GM12872 (cell line): Measurements from ENCODE around the gene HCFC1.

ENCODE experiments used
- CTCF ChIP-seq: IDR thresholded peaks from 3 replicates; pipeline ENCODE4 v1.5.1; 2011; ENCODE audit warnings: low read depth, mild to moderate bottlenecking, low read length, moderate library complexity; ENCODE audit not compliant: insufficient read depth

The HCFC1 gene

GRCh38 chrX:153917869-153918268 lies 53.7 kb downstream of the HCFC1 start:
- TF ChIP-seq CTCF = no peak

- TF ChIP-seq CTCF = no peak
Observed at GRCh38 chrX:153913701-153914100, 57.9 kb downstream of the HCFC1 start.

- TF ChIP-seq CTCF = no peak
Observed at GRCh38 chrX:153913211-153913610, 58.4 kb downstream of the HCFC1 start.

- no peak for TF ChIP-seq CTCF
Observed at GRCh38 chrX:153911798-153912197, 59.8 kb downstream of the HCFC1 start.

- TF ChIP-seq CTCF = no peak
Observed at GRCh38 chrX:153910446-153910845, 61.2 kb downstream of the HCFC1 start.

GRCh38 chrX:153909980-153910360 lies 61.6 kb downstream of the HCFC1 start:
- TF ChIP-seq CTCF = no peak

- TF ChIP-seq CTCF = no peak
Observed at GRCh38 chrX:153909024-153909979, 62.3 kb downstream of the HCFC1 start.
